H9 (cell line): ENCODE measurements around the gene TSPAN11. TPM values are rescaled to one million over a fixed set of nuclear protein-coding genes. Genes with fewer than 3 reads are reported as not detected.

Experiments
- DNase-seq: peaks from one replicate; pipeline ENCODE4 v3.0.0-alpha.2; 2017
- H2AFZ ChIP-seq: one replicate; pipeline ENCODE4 v1.6.1; 2013; ENCODE audit warnings: mild to moderate bottlenecking, low read length, control low read depth, moderate library complexity
- H2AK5ac ChIP-seq: 2 replicates; pipeline ENCODE4 v1.6.1; 2013; ENCODE audit warnings: low read length, control low read depth, mixed read lengths; ENCODE audit not compliant: insufficient read length
- H2BK120ac ChIP-seq: one replicate; pipeline ENCODE4 v1.6.1; 2013; ENCODE audit warnings: low read depth, mild to moderate bottlenecking, low read length, control low read depth, inconsistent platforms; ENCODE audit not compliant: poor library complexity, severe bottlenecking
- H2BK12ac ChIP-seq: 2 replicates; pipeline ENCODE4 v1.6.1; 2013; ENCODE audit warnings: low read length, control low read depth, mixed read lengths, low read depth; ENCODE audit not compliant: insufficient read length
- H2BK15ac ChIP-seq: 2 replicates; pipeline ENCODE4 v1.6.1; 2013; ENCODE audit warnings: low read depth, low read length, control low read depth
- H2BK20ac ChIP-seq: one replicate; pipeline ENCODE4 v1.6.1; 2013; ENCODE audit warnings: low read depth, mild to moderate bottlenecking, low read length, control low read depth, inconsistent platforms; ENCODE audit not compliant: poor library complexity, severe bottlenecking
- H2BK5ac ChIP-seq: 2 replicates; pipeline ENCODE4 v1.6.1; 2013; ENCODE audit warnings: low read length, control low read depth, mixed read lengths; ENCODE audit not compliant: insufficient read length
- H3K14ac ChIP-seq: 2 replicates; pipeline ENCODE4 v1.6.1; 2013; ENCODE audit warnings: low read length, control low read depth; ENCODE audit not compliant: insufficient read depth
- H3K18ac ChIP-seq: 2 replicates; pipeline ENCODE4 v1.6.1; 2013; ENCODE audit warnings: low read depth, mild to moderate bottlenecking, mixed read lengths, low read length, control low read depth; ENCODE audit not compliant: insufficient read length
- H3K23ac ChIP-seq: 2 replicates; pipeline ENCODE4 v1.6.1; 2013; ENCODE audit warnings: low read length, control low read depth, mixed read lengths, low read depth; ENCODE audit not compliant: insufficient read length
- H3K23me2 ChIP-seq: 2 replicates; pipeline ENCODE4 v1.6.1; 2013; ENCODE audit warnings: low read depth, mild to moderate bottlenecking, mixed read lengths, low read length, control low read depth; ENCODE audit not compliant: insufficient read length, poor library complexity, severe bottlenecking
- H3K27ac ChIP-seq: 2 replicates; pipeline ENCODE4 v1.5.1; 2013; ENCODE audit warnings: low read length, control low read depth, mixed read lengths, low read depth; ENCODE audit not compliant: insufficient read length
- H3K27me3 ChIP-seq: 2 replicates; pipeline ENCODE4 v1.6.1; 2013; ENCODE audit warnings: low read length, control low read depth, inconsistent platforms; ENCODE audit not compliant: insufficient read depth
- H3K4ac ChIP-seq: 2 replicates; pipeline ENCODE4 v1.6.1; 2013; ENCODE audit warnings: low read depth, mild to moderate bottlenecking, control low read depth, inconsistent platforms, low read length, moderate library complexity
- H3K4me1 ChIP-seq: 2 replicates; pipeline ENCODE4 v1.6.1; 2013; ENCODE audit warnings: low read length, control low read depth, inconsistent platforms; ENCODE audit not compliant: insufficient read depth
- H3K4me2 ChIP-seq: 2 replicates; pipeline ENCODE4 v1.6.1; 2013; ENCODE audit warnings: low read length, control low read depth, mixed read lengths; ENCODE audit not compliant: insufficient read length, insufficient read depth
- H3K56ac ChIP-seq: 2 replicates; pipeline ENCODE4 v1.6.1; 2013; ENCODE audit warnings: low read depth, mild to moderate bottlenecking, mixed read lengths, low read length, control low read depth; ENCODE audit not compliant: insufficient read length
- H3K79me1 ChIP-seq: 2 replicates; pipeline ENCODE4 v1.6.1; 2013; ENCODE audit warnings: low read depth, mild to moderate bottlenecking, moderate library complexity, low read length, control low read depth, inconsistent platforms; ENCODE audit not compliant: insufficient read depth, poor library complexity, severe bottlenecking
- H3K79me2 ChIP-seq: 2 replicates; pipeline ENCODE4 v1.6.1; 2013; ENCODE audit warnings: low read length, control low read depth, inconsistent platforms; ENCODE audit not compliant: insufficient read depth
- H3K9ac ChIP-seq: 2 replicates; pipeline ENCODE4 v1.6.1; 2013; ENCODE audit warnings: low read length, control low read depth, mixed read lengths; ENCODE audit not compliant: insufficient read length; ENCODE audit errors: extremely low read depth
- H3K9me3 ChIP-seq: one replicate; pipeline ENCODE4 v1.6.1; 2013; ENCODE audit warnings: low read depth, low read length, inconsistent platforms; ENCODE audit not compliant: control insufficient read depth
- H3T11ph ChIP-seq: one replicate; pipeline ENCODE4 v1.6.1; 2013; ENCODE audit warnings: mild to moderate bottlenecking, low read length, control low read depth, inconsistent platforms
- H4K20me1 ChIP-seq: one replicate; pipeline ENCODE4 v1.6.1; 2013; ENCODE audit not compliant: control insufficient read depth, insufficient read length, insufficient read depth
- H4K5ac ChIP-seq: 2 replicates; pipeline ENCODE4 v1.6.1; 2013; ENCODE audit warnings: low read depth, mild to moderate bottlenecking, mixed read lengths, low read length, control low read depth; ENCODE audit not compliant: insufficient read length
- H4K8ac ChIP-seq: replicated peaks from 2 replicates; pipeline ENCODE4 v1.6.1; 2013; ENCODE audit warnings: low read length, control low read depth, mixed read lengths, low read depth; ENCODE audit not compliant: insufficient read length
- H4K91ac ChIP-seq: 2 replicates; pipeline ENCODE4 v1.6.1; 2013; ENCODE audit warnings: low read depth, mild to moderate bottlenecking, moderate library complexity, mixed read lengths, low read length, control low read depth; ENCODE audit not compliant: insufficient read length
- H3K27ac Mint-ChIP-seq, 3 experiments: 2 replicates in 2 of 3; 3 replicates in 1 of 3; pipeline ENCODE4 v1.8.0; 2020 to 2021; ENCODE audit warnings: mixed read lengths in 3 of 3, mild to moderate bottlenecking in 1 of 3, moderate library complexity in 1 of 3
- H3K27me3 Mint-ChIP-seq: 2 replicates; pipeline ENCODE4 v1.8.0; 2021; ENCODE audit warnings: low read depth, mild to moderate bottlenecking, moderate library complexity, mixed read lengths
- H3K36me3 Mint-ChIP-seq, 3 experiments: 2 replicates in 2 of 3; 3 replicates in 1 of 3; pipeline ENCODE4 v1.8.0; 2020 to 2021; ENCODE audit warnings: low read depth in 3 of 3, mixed read lengths in 3 of 3; ENCODE audit not compliant: insufficient read depth in 1 of 3
- H3K4me1 Mint-ChIP-seq, 2 experiments: 2 replicates each; pipeline ENCODE4 v1.8.0; 2020; ENCODE audit warnings: mixed read lengths in 2 of 2
- H3K4me3 Mint-ChIP-seq, 2 experiments: 2 replicates in 1 of 2; 3 replicates in 1 of 2; pipeline ENCODE4 v1.8.0; 2020 to 2021; ENCODE audit warnings: mild to moderate bottlenecking in 2 of 2, mixed read lengths in 2 of 2, moderate library complexity in 1 of 2
- H3K9me3 Mint-ChIP-seq, 2 experiments: 2 replicates in 1 of 2; 3 replicates in 1 of 2; pipeline ENCODE4 v1.8.0; 2020; ENCODE audit warnings: mild to moderate bottlenecking in 2 of 2, mixed read lengths in 2 of 2, moderate library complexity in 1 of 2
- WGBS: extraction: QIAGEN DNeasy Blood & Tissue Kit; methylation state at CpG from one replicate; pipeline ENCODE4 v1.1.7; 2013; ENCODE audit warnings: missing lambda C conversion rate, low lambda C conversion rate, mixed read lengths; ENCODE audit not compliant: insufficient read length; ENCODE audit errors: extremely low coverage; 5-methylcytosine and 5-hydroxymethylcytosine counted together
- total RNA-seq: library from RNA; stranded (reverse); gene quantifications from 2 replicates; pipeline ENCODE4 v1.2.1, GENCODE V29; 2021
- TF ChIP-seq, protein P1 (sequence below): fragments of 200-600 bp; sonication (generic); conservative IDR thresholded peaks from 3 replicates; pipeline ENCODE4 v1.8.0; 2021; ENCODE audit warnings: antibody characterized with exemption, mild to moderate bottlenecking

Gene TSPAN11
- total RNA-seq, 1 experiment from 2014 or later: 4.2 TPM

DNA sequence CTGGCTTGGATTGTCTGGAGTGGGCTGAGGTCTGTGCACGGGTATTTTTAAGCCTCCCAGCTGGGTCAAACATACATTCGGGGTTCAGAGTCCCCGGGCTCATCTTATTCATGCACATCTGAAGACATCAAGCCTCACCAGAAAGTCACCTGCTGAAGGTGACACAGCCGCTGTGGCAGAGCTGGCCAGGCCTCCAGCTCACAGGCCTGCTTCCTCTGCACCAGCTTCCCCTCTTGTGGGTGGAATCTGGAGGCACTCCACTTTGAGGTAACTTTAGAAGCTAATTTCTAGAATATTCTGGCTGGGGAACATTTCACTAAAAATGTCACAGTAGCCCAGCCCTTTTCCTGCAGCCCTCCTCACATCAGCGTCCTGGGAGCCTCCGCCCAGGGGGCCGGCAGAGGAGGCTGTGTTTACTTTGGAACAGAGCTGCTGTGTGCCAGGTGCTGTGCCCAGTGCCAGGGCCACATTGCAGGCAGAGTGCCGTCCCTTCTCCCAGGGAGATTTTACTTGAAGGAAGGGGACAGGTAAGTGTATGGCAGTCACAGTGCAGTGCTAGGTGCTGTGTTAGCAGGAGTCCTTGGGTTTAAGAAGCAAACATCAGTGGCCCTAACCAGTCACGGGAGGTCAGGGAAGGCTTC is 62.2 kb downstream of the TSPAN11 start:
- Mint-ChIP-seq H3K9me3 (no peaks in the 10 kb centered on the region), H3K27me3 (no peaks in the 10 kb centered on the region; the same call in 1 of the 2 replicates), H3K27ac (peak overlapping the region in 1 of 3 experiments; percentile 85; a peak in 1 of 7 replicates), H3K36me3 (no peaks in the 10 kb centered on the region; a peak in 1 of 7 replicates), H3K4me1 (peaks cover 3 to 4% of the 10 kb centered on the region in 2 experiments; a peak in 3 of 4 replicates), H3K4me3 (no peak overlapping the region; a peak in 1 of 5 replicates)
- Histone ChIP-seq H3K23ac (no peak overlapping the region), H2AFZ (no peak overlapping the region), H2BK15ac (no peak overlapping the region), H2BK20ac (no peak overlapping the region), H3K4me2 (no peak overlapping the region), H4K5ac (no peak overlapping the region), H3K23me2 (no peaks in the 10 kb centered on the region), H2BK120ac (no peak overlapping the region), H3K4me1 (no peaks in the 10 kb centered on the region), H4K8ac (no peak overlapping the region), H3K9ac (no peak overlapping the region), H4K91ac (no peak overlapping the region), H4K20me1 (no peaks in the 10 kb centered on the region), H3K18ac (no peak overlapping the region), H3K4ac (no peak overlapping the region), H2BK5ac (no peak overlapping the region), H2BK12ac (no peak overlapping the region), H3K56ac (no peak overlapping the region), H3T11ph (no peak overlapping the region), H3K79me1 (no peaks in the 10 kb centered on the region), H3K27ac (no peak overlapping the region), H3K27me3 (no peaks in the 10 kb centered on the region), H2AK5ac (no peak overlapping the region), H3K9me3 (no peaks in the 10 kb centered on the region), H3K79me2 (no peaks in the 10 kb centered on the region), H3K14ac (no peak overlapping the region; the same call in 1 of the 2 replicates)
- no CpG with 5 or more reads among the region's 9 CpGs for WGBS
- TF ChIP-seq, protein P1, sequence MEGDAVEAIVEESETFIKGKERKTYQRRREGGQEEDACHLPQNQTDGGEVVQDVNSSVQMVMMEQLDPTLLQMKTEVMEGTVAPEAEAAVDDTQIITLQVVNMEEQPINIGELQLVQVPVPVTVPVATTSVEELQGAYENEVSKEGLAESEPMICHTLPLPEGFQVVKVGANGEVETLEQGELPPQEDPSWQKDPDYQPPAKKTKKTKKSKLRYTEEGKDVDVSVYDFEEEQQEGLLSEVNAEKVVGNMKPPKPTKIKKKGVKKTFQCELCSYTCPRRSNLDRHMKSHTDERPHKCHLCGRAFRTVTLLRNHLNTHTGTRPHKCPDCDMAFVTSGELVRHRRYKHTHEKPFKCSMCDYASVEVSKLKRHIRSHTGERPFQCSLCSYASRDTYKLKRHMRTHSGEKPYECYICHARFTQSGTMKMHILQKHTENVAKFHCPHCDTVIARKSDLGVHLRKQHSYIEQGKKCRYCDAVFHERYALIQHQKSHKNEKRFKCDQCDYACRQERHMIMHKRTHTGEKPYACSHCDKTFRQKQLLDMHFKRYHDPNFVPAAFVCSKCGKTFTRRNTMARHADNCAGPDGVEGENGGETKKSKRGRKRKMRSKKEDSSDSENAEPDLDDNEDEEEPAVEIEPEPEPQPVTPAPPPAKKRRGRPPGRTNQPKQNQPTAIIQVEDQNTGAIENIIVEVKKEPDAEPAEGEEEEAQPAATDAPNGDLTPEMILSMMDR: no peak
- no peak for DNase-seq
